ENCODE measurements around the gene GTF2I.

GRCh38 chr7:74619235-74619860 lies 38.2 kb upstream of the GTF2I start:
- TF ChIP-seq EZH2 (IDR thresholded peaks at IDR 0.05; ENCODE audit: insufficient read depth, low read length) (no peak), CTCF (IDR thresholded peaks at IDR 0.05; ENCODE audit: insufficient read depth, low read depth, low read length) (no peak)
